AG09319 (cell line): ENCODE data around the gene ST7L.

Source experiments
- DNase-seq: peaks from one replicate; pipeline ENCODE4 v3.0.0-alpha.2; 2010; ENCODE audit warnings: low read depth; ENCODE audit errors: extremely low read depth
- CTCF ChIP-seq: IDR thresholded peaks from 2 replicates; pipeline ENCODE4 v1.5.1; 2011; ENCODE audit warnings: low read depth, mild to moderate bottlenecking, inconsistent platforms, low read length, moderate library complexity

ST7L gene

GRCh38 chr1:112477550-112477949, 141.4 kb downstream of the ST7L start:
- no peak for TF ChIP-seq CTCF
- no peak for DNase-seq
